Measurements from ENCODE around the gene MAP3K2.

Gene MAP3K2

DNA sequence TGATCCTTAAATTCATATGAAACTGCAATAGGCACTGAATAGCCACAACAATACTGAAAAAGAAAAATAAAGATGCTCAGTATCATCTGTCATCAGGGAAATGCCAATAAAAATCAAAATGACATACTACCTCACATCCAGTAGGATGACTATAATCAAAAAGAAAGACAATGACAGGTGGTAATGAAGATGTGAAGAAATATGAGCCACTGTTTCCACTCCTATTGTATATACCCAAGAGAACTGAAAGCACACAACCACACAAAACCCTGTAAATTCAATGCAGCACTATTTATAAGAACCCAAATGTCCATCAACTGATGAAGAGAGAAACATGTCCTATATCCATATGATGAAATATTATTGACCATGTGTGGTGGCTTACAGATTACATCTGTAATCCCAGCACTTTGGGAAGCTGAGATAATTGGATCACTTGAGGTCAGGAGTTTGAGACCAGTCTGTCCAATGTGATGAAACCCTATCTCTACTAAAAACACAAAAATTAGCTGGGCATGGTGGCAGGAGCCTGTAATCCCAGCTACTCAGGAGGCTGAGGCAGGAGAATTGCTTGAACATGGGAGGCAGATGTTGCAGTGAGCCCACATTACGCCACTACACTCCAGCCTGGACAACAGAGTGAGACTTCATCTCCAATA lies 39.9 kb downstream of the MAP3K2 start:
- DNase-seq (ENCODE audit: low spot score): no peak

GRCh38 chr2:127347015-127347414 lies 40.8 kb downstream of the MAP3K2 start:
- no peak for DNase-seq (ENCODE audit: low spot score)

DNA sequence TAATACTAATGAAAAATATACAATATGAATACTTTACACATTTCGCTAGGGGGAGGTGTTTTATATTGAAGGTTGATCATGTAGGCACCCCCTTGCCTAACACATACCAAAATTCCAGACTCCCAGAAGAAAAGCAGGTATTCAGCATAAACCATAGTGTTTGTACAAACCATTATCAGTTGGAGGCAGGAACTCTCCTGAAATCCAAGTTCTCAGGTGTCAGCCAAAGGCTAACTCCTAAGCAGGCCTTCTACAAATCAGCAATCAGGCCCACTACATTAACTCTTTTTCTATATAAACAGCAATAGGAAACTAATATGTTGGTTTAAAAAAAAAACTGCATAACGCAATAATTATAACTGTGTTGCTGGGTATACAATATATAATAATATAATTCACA lies 44.5 kb downstream of the MAP3K2 start:
- DNase-seq (ENCODE audit: low spot score): no peak

GRCh38 chr2:127342101-127342500 lies 45.7 kb downstream of the MAP3K2 start:
- no peak for DNase-seq (ENCODE audit: low spot score)

- no peak for DNase-seq (ENCODE audit: low spot score)
Measured at GRCh38 chr2:127332335-127332734, 55.4 kb downstream of the MAP3K2 start.

GRCh38 chr2:127330753-127331152 lies 57.0 kb downstream of the MAP3K2 start:
- no peak for DNase-seq (ENCODE audit: low spot score)

DNA sequence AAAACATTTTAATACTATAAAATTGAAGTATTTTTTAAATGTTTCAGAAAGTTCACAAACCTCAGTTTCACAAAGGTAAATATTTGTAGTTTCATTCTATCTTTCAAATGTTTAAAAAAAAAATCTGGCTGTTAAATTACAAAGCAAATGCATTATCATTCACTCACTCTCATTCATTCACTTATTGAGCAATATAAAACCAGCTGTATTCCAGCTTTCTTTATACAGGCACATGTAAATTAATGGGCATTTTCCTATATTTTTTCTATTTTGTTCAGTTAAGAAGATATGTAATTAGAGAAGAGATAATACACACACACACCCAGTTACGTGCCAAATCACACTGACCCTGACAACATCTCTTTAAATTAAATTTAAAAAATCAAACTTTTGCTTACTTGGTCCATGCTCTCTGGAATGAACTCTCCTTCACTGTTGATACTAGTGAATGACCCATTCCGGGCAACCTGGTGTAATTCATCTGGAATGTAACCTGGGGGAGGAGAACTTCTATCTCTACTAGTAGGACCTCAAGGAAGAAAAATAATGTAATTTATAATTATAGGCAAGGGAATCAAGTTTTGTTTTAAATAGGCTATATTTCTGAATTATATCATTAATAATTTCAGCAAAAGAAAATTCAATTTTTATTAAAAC lies 61.4 kb downstream of the MAP3K2 start:
- no peak for DNase-seq (ENCODE audit: low spot score)

- peak; percentile 36 for DNase-seq (ENCODE audit: low spot score)
Measured at GRCh38 chr2:127324635-127325034, 63.1 kb downstream of the MAP3K2 start.

DNA sequence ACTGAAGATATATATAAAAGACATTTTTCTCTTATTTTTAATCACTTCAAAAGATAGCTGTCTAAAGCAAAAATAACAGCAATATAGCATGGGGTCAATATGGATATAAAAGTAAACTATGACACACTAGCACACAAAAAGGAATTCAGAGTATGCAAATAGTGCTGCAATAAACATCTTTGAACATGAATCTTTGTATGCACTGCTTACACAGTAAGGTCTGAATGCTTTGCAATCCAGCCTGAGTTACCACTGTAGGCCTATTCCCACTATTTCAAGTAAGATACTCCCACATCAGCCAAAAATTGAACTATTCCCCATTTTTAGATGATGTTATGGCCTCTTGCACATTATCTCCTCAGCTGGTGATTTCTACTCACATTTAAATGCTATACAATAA lies 66.5 kb downstream of the MAP3K2 start:
- no peak for DNase-seq (ENCODE audit: low spot score)

DNA sequence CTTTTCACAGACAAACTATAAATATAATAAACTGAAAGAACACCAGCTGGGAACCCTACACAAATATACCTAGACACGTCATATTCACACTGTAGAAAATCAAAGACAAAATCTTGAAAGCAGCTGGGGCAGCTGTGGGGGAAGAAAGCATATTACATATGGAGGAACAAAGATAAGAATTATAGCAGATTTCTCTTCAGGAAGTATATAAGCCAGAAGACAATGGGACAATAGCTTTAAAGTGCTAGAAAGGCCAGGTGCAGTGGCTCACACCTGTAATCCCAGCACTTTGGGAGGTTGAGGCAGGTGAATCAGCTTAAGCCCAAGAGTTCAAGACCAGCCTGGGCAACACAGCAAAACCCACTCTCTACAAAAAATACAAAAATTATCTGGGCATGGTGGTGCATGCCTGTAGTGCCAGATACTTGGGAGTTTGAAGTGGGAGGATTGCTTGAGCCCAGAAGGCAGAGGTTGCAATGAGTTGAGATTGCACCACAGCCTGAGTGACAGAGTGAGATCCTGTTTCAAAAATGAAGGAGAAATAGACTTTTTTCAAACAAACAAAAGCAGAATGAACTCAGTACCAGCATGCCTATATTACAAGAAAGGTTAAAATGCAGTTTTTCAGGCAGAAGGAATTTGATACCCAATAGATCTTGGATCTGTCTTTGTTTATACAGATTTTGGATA lies 67.0 kb downstream of the MAP3K2 start:
- no peak for DNase-seq (ENCODE audit: low spot score)

DNA sequence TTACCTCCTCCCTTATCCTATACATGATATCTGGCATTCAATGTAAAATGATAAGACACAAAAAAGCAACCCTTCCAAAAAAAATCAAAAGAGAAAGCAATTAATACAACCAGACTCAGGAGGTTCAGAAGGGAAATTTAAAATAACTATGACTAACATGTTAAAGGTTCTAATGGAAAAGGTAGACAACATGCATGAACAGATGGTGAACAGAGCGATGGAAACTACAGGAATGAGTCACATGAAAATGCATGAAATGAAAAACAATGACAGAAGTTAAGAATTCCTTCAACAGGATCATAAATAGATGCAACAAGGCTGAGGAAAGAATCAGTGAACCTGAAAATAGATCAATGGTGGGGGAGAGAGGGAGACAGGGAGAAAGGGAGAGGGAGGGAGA lies 67.7 kb downstream of the MAP3K2 start:
- DNase-seq (ENCODE audit: low spot score): no peak

GRCh38 chr2:127314193-127314988 lies 73.4 kb downstream of the MAP3K2 start:
- DNase-seq (ENCODE audit: low spot score): no peak

DNA sequence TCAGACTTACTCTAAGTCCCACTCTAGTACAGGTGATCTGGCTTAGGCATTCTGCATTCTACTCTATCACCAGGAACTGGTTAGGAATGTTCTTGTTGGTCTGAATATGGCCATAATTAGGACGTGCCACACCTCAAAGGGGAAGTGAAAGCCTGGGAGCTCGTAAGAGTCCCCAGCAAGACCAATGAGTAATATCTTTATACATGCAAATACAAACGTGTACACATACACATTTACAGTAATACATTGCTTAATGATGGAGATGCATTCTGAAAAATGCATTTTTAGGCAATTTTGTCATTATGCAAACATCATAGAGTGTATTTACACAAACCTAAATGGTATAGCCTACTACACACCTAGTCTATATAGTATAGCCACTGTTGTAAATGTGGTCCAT lies 74.4 kb downstream of the MAP3K2 start:
- no peak for DNase-seq (ENCODE audit: low spot score)

- DNase-seq (ENCODE audit: low spot score): no peak
Measured at GRCh38 chr2:127310980-127311379, 76.8 kb downstream of the MAP3K2 start.

- DNase-seq (ENCODE audit: low spot score): no peak
Measured at GRCh38 chr2:127309468-127309867, 78.3 kb downstream of the MAP3K2 start.

- DNase-seq (ENCODE audit: low spot score): no peak
Measured at GRCh38 chr2:127308586-127309138, 79.1 kb downstream of the MAP3K2 start.

DNA sequence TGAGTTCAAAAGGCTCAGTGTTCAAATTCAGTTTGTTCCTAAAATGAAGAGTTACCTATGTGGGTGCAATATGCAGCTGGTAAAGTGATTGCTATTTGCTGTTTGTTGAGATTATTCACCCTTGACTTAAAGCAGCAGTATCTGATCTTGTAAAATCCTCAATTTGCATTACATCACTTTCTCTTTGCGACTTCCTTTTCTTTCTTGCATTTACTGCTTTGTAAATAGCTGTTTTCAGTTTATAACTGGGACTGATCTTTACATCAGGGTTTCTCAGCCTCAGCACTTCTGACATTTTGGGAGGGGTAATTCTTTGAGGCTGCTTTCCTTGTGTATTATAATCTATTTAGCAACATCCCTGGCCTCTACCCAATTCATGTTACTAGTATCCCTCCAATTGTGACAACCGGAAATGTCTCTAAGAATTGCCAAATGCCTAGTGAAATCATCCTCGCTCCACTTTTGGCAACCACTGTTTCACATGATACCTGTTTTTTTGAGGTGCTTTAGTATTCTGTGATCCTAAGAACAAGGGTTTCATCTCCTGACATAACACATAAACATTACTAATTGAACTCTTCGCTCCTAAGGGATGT lies 81.7 kb downstream of the MAP3K2 start:
- no peak for DNase-seq (ENCODE audit: low spot score)

- DNase-seq (ENCODE audit: low spot score): no peak
Measured at GRCh38 chr2:127302168-127302567, 85.6 kb downstream of the MAP3K2 start.

DNA sequence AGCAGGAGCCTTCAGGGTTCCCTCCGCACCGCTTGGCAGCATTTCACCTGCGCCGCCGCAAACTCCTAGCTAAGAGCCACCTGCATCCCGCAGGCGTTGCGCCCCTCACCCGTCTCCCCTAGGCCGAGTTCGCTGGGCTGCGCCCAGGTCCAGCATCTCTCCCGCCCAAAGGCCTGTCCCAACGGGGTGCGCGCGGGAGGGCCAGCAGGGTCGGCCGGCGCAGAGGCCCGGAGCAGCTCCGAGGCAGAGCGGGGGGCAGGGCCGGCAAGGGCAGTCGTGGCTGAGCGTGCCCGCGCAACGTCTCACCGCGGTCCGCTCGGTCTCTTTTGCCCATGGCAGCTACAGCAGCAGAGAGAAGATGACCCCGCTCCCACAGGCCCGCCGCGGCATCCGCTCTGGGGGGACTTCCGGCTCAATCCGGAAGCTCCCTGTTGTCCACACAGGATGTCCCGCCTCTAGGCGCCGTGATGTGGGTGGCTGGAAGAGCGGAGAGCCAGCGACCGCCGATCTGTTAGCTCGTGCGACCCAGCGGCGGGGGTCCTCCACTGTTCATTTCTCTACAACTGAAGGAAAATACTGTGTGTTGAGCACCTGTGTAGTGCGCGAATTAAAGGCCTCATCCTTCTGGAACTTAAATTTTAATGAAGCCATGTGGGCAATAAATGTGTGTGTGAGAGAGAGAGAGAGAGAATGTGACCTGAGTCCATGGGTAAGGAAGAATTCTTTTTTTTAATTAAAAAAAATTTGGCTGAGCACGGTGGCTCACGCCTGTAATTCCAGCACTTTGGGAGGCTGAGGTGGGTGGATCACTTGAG lies 93.8 kb downstream of the MAP3K2 start, which contains the start of gene ERCC3:
ERCC3 (minus strand) TSS at position 397 of the 815 bp plus-strand sequence; CDS start at position 334, 63 bp downstream.
- DNase-seq (ENCODE audit: low spot score): peak; percentile 82

DNA sequence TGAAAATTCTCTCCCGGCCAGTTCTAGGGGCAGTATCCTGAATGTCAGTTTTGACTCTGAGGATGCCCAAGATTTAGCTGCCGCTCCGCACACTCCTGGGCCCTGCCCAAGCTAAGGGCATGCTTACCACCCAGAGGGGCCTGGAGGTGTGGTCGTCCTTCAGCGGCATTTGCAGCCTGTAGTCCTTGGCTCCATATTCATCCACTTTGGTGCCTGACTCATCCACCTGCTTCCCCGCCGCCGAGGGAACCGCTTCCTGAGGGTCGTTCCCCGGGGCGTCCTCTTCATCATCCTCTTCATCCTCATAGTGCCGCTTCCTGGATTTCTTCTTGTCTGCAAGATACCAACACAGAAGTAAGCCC lies 94.4 kb downstream of the MAP3K2 start:
- no peak for DNase-seq (ENCODE audit: low spot score)

DNA sequence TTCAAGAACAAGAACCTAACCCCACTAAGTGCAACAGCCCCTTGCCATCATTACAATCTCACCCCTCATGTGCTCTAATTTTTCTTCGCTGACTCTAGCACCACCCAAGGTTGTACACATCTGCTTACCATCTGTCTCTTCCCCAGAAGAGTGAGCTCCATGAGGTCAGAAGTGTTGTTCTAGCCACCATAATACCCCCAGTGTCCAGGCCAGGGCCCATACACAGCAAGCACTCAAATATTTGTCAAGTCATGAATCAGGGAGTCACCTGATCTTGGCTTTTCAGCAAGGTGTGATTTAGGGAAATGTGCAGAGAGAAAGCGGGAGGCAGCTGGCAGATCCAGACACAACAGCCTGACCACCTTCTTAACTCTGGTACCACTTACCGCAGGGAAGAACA lies 99.5 kb downstream of the MAP3K2 start:
- no peak for DNase-seq (ENCODE audit: low spot score)
